Activated CD4-positive, alpha-beta memory T cell treated with anti-CD3 and anti-CD28 coated beads for 36 hours (primary cell): Measurements from ENCODE around the gene CDK5RAP1. TPM values are rescaled to one million over a fixed set of nuclear protein-coding genes. Genes with fewer than 3 reads are reported as not detected.
A peak's percentile ranks its signal among the peaks of the same experiment; 100 is the strongest.
"Not testable (repeated sequence)": the region's sequence is repeated elsewhere in the genome, so short reads cannot be mapped to it uniquely, and the experiment has no call there.

Experiments
- CTCF ChIA-PET: fragments of 350-600 bp; sonication (Branson Sonifier 250); formaldehyde crosslinking; loops from one replicate; lab custom pipeline; 2021; ENCODE audit warnings: antibody characterized with exemption, inconsistent platforms; lab: Charles Lee
- POLR2A ChIA-PET: fragments of 350-600 bp; sonication (Branson Sonifier 250); formaldehyde crosslinking; loops from one replicate; lab custom pipeline; 2021; ENCODE audit warnings: antibody characterized with exemption; lab: Charles Lee
- DNase-seq: peaks from one replicate; pipeline ENCODE4 v3.0.0-alpha.2; 2020
- H3K27ac Mint-ChIP-seq: one replicate; pipeline ENCODE4 v1.8.0; 2021; ENCODE audit warnings: mixed read lengths
- H3K27me3 Mint-ChIP-seq: one replicate; pipeline ENCODE4 v1.8.0; 2021; ENCODE audit warnings: mixed read lengths
- H3K36me3 Mint-ChIP-seq: one replicate; pipeline ENCODE4 v1.8.0; 2021; ENCODE audit warnings: mixed read lengths
- H3K4me1 Mint-ChIP-seq: one replicate; pipeline ENCODE4 v1.8.0; 2021; ENCODE audit warnings: low read depth, mixed read lengths
- H3K4me3 Mint-ChIP-seq: one replicate; pipeline ENCODE4 v1.8.0; 2021; ENCODE audit warnings: mild to moderate bottlenecking, mixed read lengths
- H3K9me3 Mint-ChIP-seq: one replicate; pipeline ENCODE4 v1.8.0; 2021; ENCODE audit warnings: mixed read lengths
- intact Hi-C: fragments of 100-400 bp; cut with micrococcal nuclease; formaldehyde crosslinking; loops from one replicate; pipeline ENCODE4 v1.15.1; 2023
- total RNA-seq, 2 experiments: library from RNA; stranded (reverse); gene quantifications; one replicate each; pipeline ENCODE4 v1.2.3, GENCODE V29; 2021

CDK5RAP1 gene
- total RNA-seq, 2 experiments from 2014 or later, result 39.6 to 40.3 TPM

DNA sequence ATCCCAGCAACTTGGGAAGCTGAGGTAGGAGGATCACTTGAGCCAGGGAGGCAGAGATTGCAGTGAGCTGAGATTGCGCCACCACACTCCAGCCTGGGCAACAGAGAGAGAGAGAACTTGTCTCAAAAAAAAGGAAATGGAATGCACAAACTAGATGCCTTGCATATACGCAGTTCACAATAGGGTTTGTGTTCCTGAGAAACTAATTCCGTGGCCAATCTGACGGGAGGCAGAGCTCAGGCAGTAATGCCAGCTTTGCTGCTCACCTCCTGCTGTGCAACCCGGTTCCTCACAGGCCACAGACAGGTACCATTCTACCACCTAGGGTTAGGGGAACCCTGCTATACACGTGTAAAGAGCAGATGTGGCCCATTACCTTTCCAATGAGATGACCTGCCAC is 1.4 kb downstream of the CDK5RAP1 start:
- no peak overlapping the region for H3K27ac Mint-ChIP-seq
- ChIA-PET POLR2A (no interaction called here), CTCF (interaction anchor here (1.2 to 2.4 kb wide), 3 partner anchors 13 to 45 kb away, joined by 3 to 10 read pairs (median 3); partner anchors contain the start of gene SNTA1)
- peaks cover 2% of the 10 kb centered on the region for H3K36me3 Mint-ChIP-seq
- H3K4me1 Mint-ChIP-seq, result peaks cover 44% of the 10 kb centered on the region
- intact Hi-C loops, result loop anchor here (5.0 kb wide), 1 partner anchor 267 kb away; the partner anchor contains the start of gene ACTL10
- no peaks in the 10 kb centered on the region for H3K27me3 Mint-ChIP-seq
- no peak for DNase-seq
- H3K4me3 Mint-ChIP-seq, result peak overlapping the region; percentile 94
- H3K9me3 Mint-ChIP-seq, result no peaks in the 10 kb centered on the region

- intact Hi-C loops, result no loop called here
- H3K27ac Mint-ChIP-seq, result no peak overlapping the region
- H3K36me3 Mint-ChIP-seq, result peaks cover 27% of the 10 kb centered on the region
- no peaks in the 10 kb centered on the region for H3K9me3 Mint-ChIP-seq
- H3K27me3 Mint-ChIP-seq, result no peaks in the 10 kb centered on the region
- ChIA-PET CTCF (interaction anchor here (1.3 kb wide), 1 partner anchor 50 kb away, joined by 3 read pairs; no protein-coding TSS in a partner anchor), POLR2A (no interaction called here)
- DNase-seq, result no peak
- no peak overlapping the region for H3K4me3 Mint-ChIP-seq
- H3K4me1 Mint-ChIP-seq, result peaks cover 29% of the 10 kb centered on the region
Measured at GRCh38 chr20:33394718-33395117, 6.6 kb downstream of the CDK5RAP1 start.

DNA sequence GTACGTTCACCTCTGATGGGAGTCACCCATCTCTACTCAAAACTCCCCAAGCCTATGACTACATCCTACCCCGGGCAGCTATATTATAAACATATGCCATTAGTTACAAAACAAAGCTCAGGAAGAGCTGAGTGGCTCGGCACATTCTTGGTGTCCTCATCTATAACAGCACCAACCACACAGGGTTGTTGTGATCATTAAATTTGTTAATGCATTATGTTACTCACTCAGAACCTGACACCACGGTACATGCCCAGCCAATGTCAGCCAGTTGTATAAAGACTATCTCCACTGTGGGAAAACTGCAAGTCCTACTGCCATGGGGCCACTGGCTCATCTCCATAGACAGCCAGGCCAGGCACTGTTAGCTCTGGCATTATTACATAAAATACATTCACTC is 7.7 kb downstream of the CDK5RAP1 start:
- Mint-ChIP-seq H3K36me3 (peaks cover 29% of the 10 kb centered on the region), H3K9me3 (no peaks in the 10 kb centered on the region), H3K27me3 (no peaks in the 10 kb centered on the region), H3K4me1 (peaks cover 21% of the 10 kb centered on the region), H3K4me3 (no peak overlapping the region), H3K27ac (no peak overlapping the region)
- ChIA-PET POLR2A (no interaction called here), CTCF (interaction anchor here (1.3 kb wide), 1 partner anchor 51 kb away, joined by 3 read pairs; no protein-coding TSS in a partner anchor)
- no peak for DNase-seq
- intact Hi-C loops, result no loop called here

DNA sequence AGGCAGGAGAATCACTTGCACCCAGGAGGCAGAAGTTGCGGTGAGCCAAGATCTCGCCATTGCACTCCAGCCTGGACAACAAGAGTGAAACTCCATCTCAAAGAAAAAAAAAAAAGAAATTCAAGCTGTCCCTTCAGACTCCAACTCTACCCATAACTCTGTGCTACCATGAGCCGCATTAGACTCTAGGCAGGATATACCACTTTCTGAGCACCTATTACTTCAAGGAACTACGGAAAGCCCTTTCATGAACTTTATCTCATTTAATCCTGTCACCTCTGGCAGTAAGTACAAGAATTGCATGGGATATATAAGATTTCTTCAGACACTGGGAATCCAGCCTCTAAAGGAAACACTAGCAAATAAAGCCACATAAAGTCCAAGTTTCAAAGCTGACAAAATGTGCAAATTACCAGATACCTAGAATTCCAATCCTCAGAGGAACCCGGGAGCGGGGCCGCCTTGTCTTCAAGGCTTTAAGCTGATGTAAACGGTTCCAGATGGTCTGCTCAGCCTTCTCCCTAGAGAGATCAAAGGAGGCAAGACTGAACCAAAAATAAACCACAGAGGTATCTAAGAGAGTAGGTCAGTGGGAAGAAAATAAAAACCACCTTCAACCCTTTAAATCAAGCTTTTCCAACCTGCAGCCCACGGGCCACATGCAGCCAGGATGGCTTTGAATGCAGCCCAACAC is 9.4 kb downstream of the CDK5RAP1 start:
- ChIA-PET POLR2A (no interaction called here), CTCF (no interaction called here)
- H3K27ac Mint-ChIP-seq, result no peak overlapping the region
- peaks cover 9% of the 10 kb centered on the region for H3K4me1 Mint-ChIP-seq
- no peaks in the 10 kb centered on the region for H3K27me3 Mint-ChIP-seq
- no peaks in the 10 kb centered on the region for H3K9me3 Mint-ChIP-seq
- DNase-seq, result no peak
- no peak overlapping the region for H3K4me3 Mint-ChIP-seq
- H3K36me3 Mint-ChIP-seq, result peaks cover 37% of the 10 kb centered on the region
- intact Hi-C loops, result no loop called here

DNA sequence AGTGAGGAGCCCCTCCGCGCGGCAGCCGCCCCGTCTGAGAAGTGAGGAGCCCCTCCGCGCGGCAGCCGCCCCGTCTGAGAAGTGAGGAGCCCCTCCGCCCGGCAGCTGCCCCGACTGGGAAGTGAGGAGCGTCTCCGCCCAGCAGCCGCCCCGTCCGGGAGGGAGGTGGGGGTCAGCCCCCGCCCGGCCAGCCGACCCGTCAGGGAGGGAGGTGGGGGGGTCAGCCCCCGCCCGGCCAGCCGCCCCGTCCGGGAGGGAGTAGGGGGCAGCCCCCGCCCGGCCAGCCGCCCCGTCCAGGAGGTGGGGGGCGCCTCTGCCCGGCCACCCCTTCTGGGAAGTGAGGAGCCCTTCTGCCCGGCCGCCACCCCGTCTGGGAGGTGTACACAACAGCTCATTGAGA is 12.0 kb downstream of the CDK5RAP1 start:
- intact Hi-C loops, result not testable (repeated sequence)

DNA sequence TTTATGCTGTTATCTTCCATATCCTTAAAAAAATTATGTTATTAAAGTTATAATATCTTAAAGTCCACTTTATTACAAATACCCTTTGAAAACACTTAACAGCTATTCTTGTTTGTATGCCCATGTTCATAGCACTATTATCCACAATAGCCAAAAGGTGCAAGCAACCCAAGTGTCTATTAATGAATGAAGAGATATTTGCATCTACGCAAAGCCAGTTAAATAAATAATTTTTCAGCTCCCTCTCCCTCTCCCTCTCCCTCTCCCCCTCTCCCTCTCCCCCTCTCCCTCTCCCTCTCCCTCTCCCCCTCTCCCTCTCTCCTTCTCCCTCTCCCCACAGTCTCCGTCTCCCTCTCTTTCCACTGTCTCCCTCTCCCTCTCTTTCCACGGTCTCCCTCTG is 13.1 kb downstream of the CDK5RAP1 start:
- ChIA-PET POLR2A (no interaction called here), CTCF (no interaction called here)
- H3K27ac Mint-ChIP-seq, result no peak overlapping the region
- H3K9me3 Mint-ChIP-seq, result no peaks in the 10 kb centered on the region
- no peaks in the 10 kb centered on the region for H3K27me3 Mint-ChIP-seq
- no peak overlapping the region for H3K4me3 Mint-ChIP-seq
- peaks cover 43% of the 10 kb centered on the region for H3K36me3 Mint-ChIP-seq
- DNase-seq, result no peak
- intact Hi-C loops, result no loop called here
- H3K4me1 Mint-ChIP-seq, result no peaks in the 10 kb centered on the region

More for the DNA sequence above, 12.0 kb downstream of the CDK5RAP1 start:
- H3K27me3 Mint-ChIP-seq, H3K4me3 Mint-ChIP-seq, POLR2A ChIA-PET, H3K4me1 Mint-ChIP-seq, CTCF ChIA-PET, H3K9me3 Mint-ChIP-seq, DNase-seq, H3K27ac Mint-ChIP-seq: not testable (repeated sequence)
- H3K36me3 Mint-ChIP-seq, result peaks cover 46% of the 10 kb centered on the region

DNA sequence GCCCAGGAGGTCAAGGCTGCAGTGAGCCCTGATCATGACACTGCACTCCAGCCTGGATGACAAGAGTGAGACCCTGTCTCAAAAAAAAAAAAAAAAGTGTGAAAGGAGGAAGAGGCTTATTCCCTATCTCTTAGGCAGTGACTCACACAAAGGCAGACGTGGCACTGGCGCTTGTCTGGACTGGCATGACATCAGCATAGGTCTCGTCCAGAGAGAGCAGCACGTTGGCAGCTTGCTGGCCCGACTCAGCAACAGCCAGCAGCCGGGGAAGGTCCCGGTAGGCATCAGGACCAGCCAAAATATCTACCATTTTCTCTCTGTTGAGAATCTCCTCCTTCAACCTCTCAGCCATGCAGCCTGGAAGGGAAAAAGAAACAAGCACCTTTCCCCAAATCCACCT is 14.1 kb downstream of the CDK5RAP1 start:
- H3K4me3 Mint-ChIP-seq, result no peak overlapping the region
- peaks cover 41% of the 10 kb centered on the region for H3K36me3 Mint-ChIP-seq
- intact Hi-C loops, result no loop called here
- no peak for DNase-seq
- no peaks in the 10 kb centered on the region for H3K27me3 Mint-ChIP-seq
- CTCF ChIA-PET, result interaction anchor here (0.6 to 0.8 kb wide), 2 partner anchors 13 to 50 kb away, joined by 3 read pairs; no protein-coding TSS in a partner anchor
- no peaks in the 10 kb centered on the region for H3K9me3 Mint-ChIP-seq
- POLR2A ChIA-PET, result no interaction called here
- no peaks in the 10 kb centered on the region for H3K4me1 Mint-ChIP-seq
- no peak overlapping the region for H3K27ac Mint-ChIP-seq

- peaks cover 35% of the 10 kb centered on the region for H3K36me3 Mint-ChIP-seq
- ChIA-PET CTCF (interaction anchor here (0.6 to 0.8 kb wide), 2 partner anchors 14 to 49 kb away, joined by 3 read pairs; no protein-coding TSS in a partner anchor), POLR2A (no interaction called here)
- no peaks in the 10 kb centered on the region for H3K4me1 Mint-ChIP-seq
- no peak overlapping the region for H3K27ac Mint-ChIP-seq
- H3K27me3 Mint-ChIP-seq, result no peaks in the 10 kb centered on the region
- no peaks in the 10 kb centered on the region for H3K9me3 Mint-ChIP-seq
- DNase-seq, result no peak
- H3K4me3 Mint-ChIP-seq, result no peak overlapping the region
- intact Hi-C loops, result no loop called here
Measured at GRCh38 chr20:33386673-33387072, 14.6 kb downstream of the CDK5RAP1 start.

DNA sequence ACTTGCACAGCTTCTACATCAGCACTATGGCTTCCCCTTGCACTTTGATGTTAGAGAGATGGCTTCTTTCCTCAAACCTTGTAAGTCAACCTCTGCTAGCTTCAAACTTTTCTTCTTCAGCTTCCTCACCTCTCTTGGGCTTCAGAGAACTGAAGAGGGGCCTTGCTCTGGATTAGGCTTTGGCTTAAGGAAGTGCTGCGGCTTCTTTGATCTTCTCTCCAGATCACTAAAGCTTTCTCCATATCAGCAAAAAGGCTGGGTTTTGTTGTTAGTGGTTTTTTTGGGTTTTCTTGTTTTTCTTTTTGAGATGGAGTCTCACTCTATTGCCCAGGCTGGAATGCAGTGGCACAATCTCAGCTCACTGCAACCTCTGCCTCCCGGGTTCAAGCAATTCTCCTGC is 24.0 kb downstream of the CDK5RAP1 start:
- Mint-ChIP-seq H3K4me1 (peaks cover 27% of the 10 kb centered on the region), H3K36me3 (peaks cover 33% of the 10 kb centered on the region), H3K27ac (no peak overlapping the region), H3K4me3 (no peak overlapping the region), H3K27me3 (no peaks in the 10 kb centered on the region), H3K9me3 (no peaks in the 10 kb centered on the region)
- ChIA-PET CTCF (interaction anchor here (0.8 kb wide), 1 partner anchor 68 kb away, joined by 3 read pairs; no protein-coding TSS in a partner anchor), POLR2A (no interaction called here)
- intact Hi-C loops, result no loop called here
- DNase-seq, result no peak

DNA sequence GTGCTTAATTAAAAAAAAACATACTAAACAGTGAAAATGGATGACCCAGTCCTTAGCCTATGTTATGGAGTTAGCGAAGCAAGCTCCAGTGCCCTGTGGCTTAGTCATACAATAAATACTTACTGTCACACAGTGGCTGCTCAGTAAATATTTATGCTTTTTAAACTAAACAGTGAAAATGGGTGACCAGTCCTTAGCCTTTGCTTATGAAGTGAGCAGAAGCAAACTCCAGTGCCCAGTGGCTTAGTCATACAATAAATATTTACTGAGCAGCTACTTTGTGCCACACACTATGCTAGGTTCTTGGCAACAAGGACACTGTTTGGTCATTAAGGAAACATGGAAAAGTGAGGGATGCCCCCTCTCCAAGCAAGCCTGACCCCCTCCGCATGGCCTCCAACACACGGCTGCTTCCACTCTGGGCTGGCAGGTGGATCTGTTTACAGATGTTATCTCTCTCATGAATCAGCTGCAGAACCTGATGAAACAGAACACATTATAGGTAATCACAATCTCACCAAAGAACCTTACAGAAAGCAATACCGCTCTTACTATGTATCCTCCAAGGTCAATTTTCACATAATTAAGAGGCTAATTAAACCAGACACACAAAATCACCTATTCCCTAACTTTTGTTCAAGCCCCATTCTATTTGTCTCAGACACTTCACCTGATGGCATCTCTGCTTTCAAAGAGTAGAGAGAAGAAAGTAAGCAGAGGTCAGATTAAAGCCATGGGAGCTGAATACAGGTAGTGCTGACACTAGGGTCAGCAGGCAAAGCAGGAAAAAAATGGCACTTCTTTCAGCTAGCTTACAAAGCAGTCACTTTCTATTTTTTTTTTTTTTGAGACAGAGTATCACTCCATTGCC is 27.3 kb downstream of the CDK5RAP1 start:
- Mint-ChIP-seq H3K4me3 (no peak overlapping the region), H3K4me1 (peaks cover 49% of the 10 kb centered on the region), H3K9me3 (no peaks in the 10 kb centered on the region), H3K36me3 (peaks cover 43% of the 10 kb centered on the region), H3K27me3 (no peaks in the 10 kb centered on the region), H3K27ac (no peak overlapping the region)
- no peak for DNase-seq
- ChIA-PET CTCF (interaction anchor here (0.7 kb wide), 1 partner anchor 70 kb away, joined by 3 read pairs; no protein-coding TSS in a partner anchor), POLR2A (no interaction called here)
- intact Hi-C loops, result no loop called here

- H3K27ac Mint-ChIP-seq, result peak overlapping the region; percentile 43
- intact Hi-C loops, result no loop called here
- H3K27me3 Mint-ChIP-seq, result no peaks in the 10 kb centered on the region
- ChIA-PET CTCF (interaction anchor here (0.7 kb wide), 1 partner anchor 71 kb away, joined by 3 read pairs; no protein-coding TSS in a partner anchor), POLR2A (no interaction called here)
- DNase-seq, result no peak
- H3K4me3 Mint-ChIP-seq, result no peak overlapping the region
- H3K36me3 Mint-ChIP-seq, result peaks cover 34% of the 10 kb centered on the region
- H3K4me1 Mint-ChIP-seq, result peaks cover 39% of the 10 kb centered on the region
- no peaks in the 10 kb centered on the region for H3K9me3 Mint-ChIP-seq
Measured at GRCh38 chr20:33372993-33373441, 28.3 kb downstream of the CDK5RAP1 start.

GRCh38 chr20:33370291-33370690 is 31.0 kb downstream of the CDK5RAP1 start:
- peaks cover 44% of the 10 kb centered on the region for H3K36me3 Mint-ChIP-seq
- peak; percentile 76 for DNase-seq
- CTCF ChIA-PET, result no interaction called here
- no peaks in the 10 kb centered on the region for H3K9me3 Mint-ChIP-seq
- POLR2A ChIA-PET, result no interaction called here
- intact Hi-C loops, result no loop called here
- H3K27me3 Mint-ChIP-seq, result no peaks in the 10 kb centered on the region
- peak overlapping the region; percentile 29 for H3K4me3 Mint-ChIP-seq
- peaks cover 30% of the 10 kb centered on the region for H3K4me1 Mint-ChIP-seq
- H3K27ac Mint-ChIP-seq, result peak overlapping the region; percentile 91
